Activated CD4-positive, alpha-beta T cell treated with anti-CD3 and anti-CD28 coated beads for 36 hours (primary cell): ENCODE measurements around the gene CDK2. TPM values are rescaled to one million over a fixed set of nuclear protein-coding genes. Genes with fewer than 3 reads are reported as not detected.
"Not testable (repeated sequence)": the region's sequence is repeated elsewhere in the genome, so short reads cannot be mapped to it uniquely, and the experiment has no call there.

ENCODE experiments used
- ATAC-seq: fragments of 200-7000 bp; cut with Tn5 transposase; one replicate; pipeline ENCODE4 v1.10.0; 2021; ENCODE audit warnings: mild to moderate bottlenecking, moderate library complexity
- CTCF ChIA-PET: fragments of 350-600 bp; sonication (Branson Sonifier 250); formaldehyde crosslinking; loops from one replicate; lab custom pipeline; 2021; ENCODE audit warnings: antibody characterized with exemption; lab: Charles Lee
- POLR2A ChIA-PET: fragments of 350-600 bp; sonication (Branson Sonifier 250); formaldehyde crosslinking; loops from one replicate; lab custom pipeline; 2021; ENCODE audit warnings: antibody characterized with exemption, inconsistent platforms; lab: Charles Lee
- DNase-seq: peaks from one replicate; pipeline ENCODE4 v3.0.0-alpha.2; 2020
- H3K27ac Mint-ChIP-seq: one replicate; pipeline ENCODE4 v1.8.0; 2021; ENCODE audit warnings: mixed read lengths
- H3K27me3 Mint-ChIP-seq: one replicate; pipeline ENCODE4 v1.8.0; 2021; ENCODE audit warnings: mixed read lengths
- H3K36me3 Mint-ChIP-seq: one replicate; pipeline ENCODE4 v1.8.0; 2021; ENCODE audit warnings: low read depth, mixed read lengths
- H3K4me1 Mint-ChIP-seq: one replicate; pipeline ENCODE4 v1.8.0; 2021; ENCODE audit warnings: mixed read lengths
- H3K4me3 Mint-ChIP-seq: one replicate; pipeline ENCODE4 v1.8.0; 2021; ENCODE audit warnings: mild to moderate bottlenecking, moderate library complexity, mixed read lengths
- H3K9me3 Mint-ChIP-seq: one replicate; pipeline ENCODE4 v1.8.0; 2021; ENCODE audit warnings: low read depth, mixed read lengths
- intact Hi-C, 2 experiments: fragments of 100-400 bp; cut with DNase I in 1 of 2; cut with micrococcal nuclease in 1 of 2; formaldehyde crosslinking; loops; one replicate each; pipeline versions ENCODE4 v1.14.2 to v1.15.1; 2022 to 2024; cut with DNase I, micrococcal nuclease
- total RNA-seq, 2 experiments: library from RNA; stranded (reverse); gene quantifications; one replicate each; pipeline ENCODE4 v1.2.3, GENCODE V29; 2021

CDK2 gene
- 100 to 1,000 TPM; 104 to 149 TPM for total RNA-seq

DNA sequence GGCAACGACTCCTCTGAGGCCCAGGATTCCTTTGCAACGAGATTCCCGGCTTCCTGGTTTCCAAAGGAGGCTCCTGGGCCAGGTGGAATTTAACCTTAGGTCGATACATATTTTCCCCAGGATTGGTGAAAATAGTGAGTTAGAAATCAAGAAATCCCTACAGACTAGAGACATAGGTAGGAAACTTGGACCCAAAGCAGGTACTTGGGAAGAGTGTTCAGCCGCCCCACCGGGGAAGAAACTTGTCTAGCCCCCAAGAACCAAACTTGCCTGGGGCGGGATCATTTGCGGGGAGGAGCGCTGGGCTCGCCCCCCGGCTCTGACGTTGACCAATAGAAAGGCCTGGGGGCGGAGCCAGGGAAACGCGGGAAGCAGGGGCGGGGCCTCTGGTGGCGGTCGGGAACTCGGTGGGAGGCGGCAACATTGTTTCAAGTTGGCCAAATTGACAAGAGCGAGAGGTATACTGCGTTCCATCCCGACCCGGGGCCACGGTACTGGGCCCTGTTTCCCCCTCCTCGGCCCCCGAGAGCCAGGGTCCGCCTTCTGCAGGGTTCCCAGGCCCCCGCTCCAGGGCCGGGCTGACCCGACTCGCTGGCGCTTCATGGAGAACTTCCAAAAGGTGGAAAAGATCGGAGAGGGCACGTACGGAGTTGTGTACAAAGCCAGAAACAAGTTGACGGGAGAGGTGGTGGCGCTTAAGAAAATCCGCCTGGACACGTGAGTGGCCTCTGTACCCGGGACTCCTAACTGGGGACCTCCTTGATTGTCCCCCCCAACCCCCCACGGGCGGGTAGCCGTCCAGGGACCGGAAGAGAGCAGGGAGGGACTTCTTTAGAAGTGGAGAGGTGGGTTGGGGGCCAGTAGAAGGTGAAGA is at the start of gene CDK2:
Gene CDK2 (plus strand): TSS at position 423 of the 874 bp plus-strand sequence. CDS start 179 bp downstream, at position 602.
- Mint-ChIP-seq H3K36me3 (peaks cover 28% of the 10 kb centered on the region), H3K4me1 (peaks cover 30% of the 10 kb centered on the region), H3K27ac (peak within 1 kb of the TSS; percentile 94), H3K9me3 (no peaks in the 10 kb centered on the region), H3K27me3 (no peaks in the 10 kb centered on the region), H3K4me3 (peak within 1 kb of the TSS; percentile 99)
- intact Hi-C loops, result loop anchor here in 1 of 2 experiments (1.0 to 2.0 kb wide), 2 partner anchors 137 to 150 kb away; partner anchors contain the start of genes DNAJC14 and SARNP
- ATAC-seq, result peak; percentile 98
- POLR2A ChIA-PET, result interaction anchor here (0.7 to 1.0 kb wide), 3 partner anchors 137 to 225 kb away, joined by 3 to 4 read pairs (median 4); partner anchors contain the start of gene PA2G4
- CTCF ChIA-PET, result interaction anchor here (1.6 kb wide), 1 partner anchor 228 kb away, joined by 3 read pairs; no protein-coding TSS in a partner anchor
- peak; percentile 94 for DNase-seq

DNA sequence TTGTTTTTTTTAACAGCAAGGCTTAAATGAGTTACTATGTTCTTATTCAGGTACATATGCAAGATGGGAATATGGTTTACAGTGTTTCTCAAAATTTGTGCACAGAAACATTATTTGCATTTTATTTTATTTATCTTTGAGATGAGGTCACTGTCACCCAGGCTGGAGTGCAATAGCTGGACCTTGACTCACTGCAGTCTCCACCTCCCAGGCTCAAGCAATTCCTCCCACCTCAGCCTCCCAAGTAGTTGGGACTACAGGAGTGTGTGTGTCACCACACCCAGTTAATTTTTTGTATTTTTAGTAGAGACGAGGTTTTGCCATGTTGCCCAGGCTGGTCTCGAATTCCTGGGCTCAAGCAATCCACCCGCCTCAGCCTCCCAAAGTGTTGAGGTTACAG is 47.6 kb upstream of the CDK2 start:
- H3K9me3 Mint-ChIP-seq, H3K27me3 Mint-ChIP-seq, POLR2A ChIA-PET, H3K27ac Mint-ChIP-seq, ATAC-seq, CTCF ChIA-PET, DNase-seq, intact Hi-C loops, H3K4me3 Mint-ChIP-seq: not testable (repeated sequence)
- H3K4me1 Mint-ChIP-seq, result peaks cover 48% of the 10 kb centered on the region
- H3K36me3 Mint-ChIP-seq, result peaks cover 30% of the 10 kb centered on the region

DNA sequence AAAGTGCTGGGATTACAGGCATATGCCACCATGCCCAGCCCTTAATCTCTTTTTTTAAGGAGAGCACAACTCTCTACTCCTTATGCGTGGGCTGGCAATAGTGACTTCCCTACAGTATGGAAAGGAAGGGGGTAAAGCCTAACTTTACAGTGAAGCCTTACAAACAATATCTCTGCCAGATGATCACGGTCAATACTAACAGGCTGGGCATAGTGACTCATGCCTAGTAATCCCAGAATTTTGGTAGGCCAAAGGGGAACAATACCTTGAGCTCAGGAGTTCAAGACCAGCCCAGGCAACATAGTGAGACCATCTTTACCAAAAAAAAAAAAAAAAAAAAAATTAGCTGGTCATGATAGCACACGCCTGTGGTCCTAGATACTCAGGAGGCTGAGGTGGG is 44.5 kb upstream of the CDK2 start:
- no peaks in the 10 kb centered on the region for H3K27me3 Mint-ChIP-seq
- H3K36me3 Mint-ChIP-seq, result peaks cover 35% of the 10 kb centered on the region
- POLR2A ChIA-PET, result interaction anchor here (0.7 kb wide), 1 partner anchor 1176 kb away, joined by 5 read pairs; no protein-coding TSS in a partner anchor

DNA sequence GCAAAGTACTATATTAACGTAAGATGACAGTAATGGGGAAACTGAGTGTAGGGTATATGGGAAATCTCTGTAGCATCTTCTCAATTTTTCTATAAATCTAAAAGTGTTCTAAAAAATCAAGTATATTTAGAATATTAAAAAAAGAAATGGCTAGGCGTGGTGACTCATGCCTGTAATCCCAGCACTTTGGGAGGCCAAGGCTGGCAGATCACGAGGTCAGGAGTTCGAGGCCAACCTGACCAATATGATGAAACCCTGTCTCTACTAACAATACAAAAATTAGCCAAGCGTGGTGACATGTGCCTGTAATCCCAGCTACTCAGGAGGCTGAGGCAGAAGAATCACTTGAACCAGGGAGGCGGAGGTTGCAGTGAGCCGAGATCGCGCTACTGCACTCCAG is 43.0 kb upstream of the CDK2 start:
- H3K27ac Mint-ChIP-seq, result peak overlapping the region; percentile 83
- CTCF ChIA-PET, result interaction anchor here (0.7 to 1.7 kb wide), 2 partner anchors 17 to 180 kb away, joined by 3 to 6 read pairs; no protein-coding TSS in a partner anchor
- not testable (repeated sequence) for ATAC-seq, H3K4me3 Mint-ChIP-seq, H3K27me3 Mint-ChIP-seq, H3K9me3 Mint-ChIP-seq, DNase-seq
- POLR2A ChIA-PET, result interaction anchor here (0.6 kb wide), 1 partner anchor 106 kb away, joined by 4 read pairs; no protein-coding TSS in a partner anchor
- peaks cover 40% of the 10 kb centered on the region for H3K4me1 Mint-ChIP-seq
- peaks cover 42% of the 10 kb centered on the region for H3K36me3 Mint-ChIP-seq
- intact Hi-C loops, result loop anchor here in 1 of 2 experiments (10.0 kb wide), 1 partner anchor 711 kb away; the partner anchor contains the start of gene BAZ2A

More for the DNA sequence above, 44.5 kb upstream of the CDK2 start:
- Mint-ChIP-seq H3K9me3 (no peaks in the 10 kb centered on the region), H3K4me1 (peaks cover 40% of the 10 kb centered on the region), H3K4me3 (no peak overlapping the region), H3K27ac (peak overlapping the region; percentile 67)
- ATAC-seq, result no peak
- intact Hi-C loops, result loop anchor here in 1 of 2 experiments (10.0 kb wide), 1 partner anchor 713 kb away; the partner anchor contains the start of gene BAZ2A
- CTCF ChIA-PET, result interaction anchor here (0.6 to 1.2 kb wide), 3 partner anchors 37 to 266 kb away, joined by 3 to 4 read pairs (median 3); no protein-coding TSS in a partner anchor
- no peak for DNase-seq

DNA sequence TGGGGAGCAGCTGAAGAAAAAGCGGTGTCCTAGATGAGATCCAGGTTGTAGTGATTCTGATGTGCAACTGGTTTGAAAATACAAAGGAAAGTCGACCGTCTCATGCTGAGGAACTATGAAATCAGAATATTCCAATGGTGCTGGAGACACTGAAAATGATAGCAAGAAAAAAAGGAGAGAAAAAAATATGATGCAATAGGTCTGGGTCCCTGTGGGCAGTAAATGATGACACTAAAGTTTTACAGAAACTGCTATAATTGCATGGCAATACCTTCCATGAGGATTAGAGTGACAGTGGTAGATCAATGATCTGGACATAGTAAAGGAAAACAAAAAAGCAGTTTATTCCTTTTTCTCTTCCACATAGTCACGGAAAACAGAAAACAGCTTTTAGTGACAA is 41.3 kb upstream of the CDK2 start:
- CTCF ChIA-PET, result interaction anchor here (0.8 to 4.9 kb wide), 15 partner anchors 8 to 200 kb away, joined by 3 to 32 read pairs (median 5); partner anchors contain the start of gene DNAJC14
- Mint-ChIP-seq H3K4me1 (peaks cover 53% of the 10 kb centered on the region), H3K4me3 (peak overlapping the region; percentile 100), H3K27ac (peak overlapping the region; percentile 95), H3K27me3 (no peaks in the 10 kb centered on the region), H3K36me3 (peaks cover 42% of the 10 kb centered on the region), H3K9me3 (no peaks in the 10 kb centered on the region)
- POLR2A ChIA-PET, result interaction anchor here (0.7 to 2.4 kb wide), 3 partner anchors 10 to 171 kb away, joined by 3 to 12 read pairs (median 5); partner anchors contain the start of gene DNAJC14
- DNase-seq (no peak), ATAC-seq (no peak)
- intact Hi-C loops, result loop anchor here (1.0 to 10.0 kb wide), 6 partner anchors 177 to 1827 kb away; partner anchors contain the start of genes BAZ2A (in 1 of the 2), CDK4 (in 1 of the 2), NABP2 (in 1 of the 2) and PA2G4 (in 1 of the 2)

DNA sequence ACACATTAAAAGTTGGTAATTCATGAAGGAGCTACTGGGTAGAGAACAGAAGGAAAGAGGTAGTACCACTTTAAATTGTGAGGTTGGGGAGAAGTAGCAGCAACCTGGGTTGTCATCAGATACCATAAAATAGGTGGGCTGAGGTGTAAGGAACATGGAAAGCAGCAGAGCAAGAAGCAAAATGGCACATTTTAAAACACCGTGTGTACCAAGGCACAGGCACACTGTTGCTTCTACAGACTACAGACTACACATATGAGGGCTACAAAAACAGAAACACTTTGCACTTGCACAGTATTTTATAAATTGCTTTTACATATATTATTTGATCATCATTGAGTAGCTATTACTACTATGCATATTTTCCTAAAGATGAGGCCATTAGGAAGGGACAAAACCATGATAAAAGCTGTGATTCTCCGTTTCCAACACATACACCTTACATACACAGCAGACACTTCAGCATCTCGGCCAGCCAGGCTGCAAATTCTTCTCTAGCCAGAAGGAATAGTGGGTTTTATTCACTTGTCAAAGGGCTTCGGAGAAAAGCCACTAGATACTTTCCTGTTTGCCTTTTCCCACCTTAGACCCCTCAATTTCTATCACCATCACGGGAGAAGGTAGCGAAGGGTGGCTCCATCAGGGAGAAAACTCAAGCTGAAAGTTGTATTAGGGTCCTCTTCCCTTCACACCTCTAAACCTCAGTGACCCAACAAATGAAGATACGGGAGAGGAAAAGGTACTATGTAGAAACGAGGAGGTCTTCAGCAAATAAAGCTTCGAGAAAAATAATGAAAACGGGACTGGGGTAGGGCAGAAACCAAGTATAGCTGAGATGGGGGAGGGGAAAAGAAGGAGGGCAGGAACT is 40.5 kb upstream of the CDK2 start:
- no peak for ATAC-seq
- Mint-ChIP-seq H3K9me3 (no peaks in the 10 kb centered on the region), H3K4me3 (peak overlapping the region; percentile 100), H3K27ac (peak overlapping the region; percentile 95), H3K36me3 (peaks cover 42% of the 10 kb centered on the region), H3K27me3 (no peaks in the 10 kb centered on the region), H3K4me1 (peaks cover 53% of the 10 kb centered on the region)
- CTCF ChIA-PET, result interaction anchor here (0.5 to 4.9 kb wide), 24 partner anchors 10 to 203 kb away, joined by 3 to 32 read pairs (median 4); partner anchors contain the start of genes DNAJC14, ESYT1, ORMDL2 and RAB5B
- intact Hi-C loops, result loop anchor here (1.0 to 10.0 kb wide), 11 partner anchors 15 to 1826 kb away; partner anchors contain the start of genes BAZ2A (in 1 of the 2), CDK4 (in 1 of the 2), DNAJC14 (in 1 of the 2) and MYL6B (in 1 of the 2)
- POLR2A ChIA-PET, result interaction anchor here (0.7 to 2.4 kb wide), 4 partner anchors 96 to 187 kb away, joined by 3 to 12 read pairs (median 5); partner anchors contain the start of genes DNAJC14, ORMDL2 and SARNP
- DNase-seq, result peak; percentile 40

DNA sequence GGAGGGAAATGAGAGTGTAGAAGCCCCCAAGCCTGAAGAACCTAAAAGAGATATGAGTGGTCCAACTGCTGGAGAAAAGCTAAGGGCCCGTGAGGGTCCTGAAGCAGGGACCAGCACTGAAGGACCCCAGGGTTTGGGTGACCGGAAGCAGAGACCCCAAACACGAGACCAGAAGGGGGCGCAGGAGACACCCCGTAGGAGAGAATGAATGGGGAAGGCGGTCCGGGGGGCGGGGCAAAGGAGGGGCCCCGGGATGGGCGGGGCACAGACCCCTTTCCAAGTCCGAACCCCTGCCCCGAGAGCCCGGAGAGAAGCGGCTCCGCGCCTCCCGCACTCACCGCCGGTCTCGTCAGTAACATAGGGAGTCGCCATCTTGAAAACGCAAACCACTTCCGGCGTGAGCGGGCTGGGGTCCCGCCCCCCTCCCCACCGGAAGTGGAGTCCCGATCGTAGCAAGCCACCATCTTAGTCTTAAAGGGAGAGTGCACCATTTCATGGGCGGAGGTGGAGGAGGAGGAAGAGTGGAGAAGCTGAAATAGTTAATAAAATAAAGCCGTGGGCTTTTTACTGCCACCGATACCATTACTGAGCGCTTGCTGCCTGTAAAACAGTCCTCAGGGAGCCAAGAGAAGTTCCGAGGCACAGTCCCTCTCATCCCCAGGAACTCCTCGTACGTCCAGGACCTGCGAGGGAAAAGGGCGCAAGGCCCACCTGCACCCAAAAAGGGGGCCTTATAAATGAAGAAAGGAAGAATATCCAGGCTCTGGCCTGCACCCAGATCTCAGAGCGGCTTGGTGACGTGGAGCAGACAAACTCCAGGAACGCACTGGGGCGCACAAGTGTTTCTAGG is 39.7 kb upstream of the CDK2 start:
- intact Hi-C loops, result loop anchor here (1.0 to 10.0 kb wide), 16 partner anchors 14 to 1825 kb away; partner anchors contain the start of genes DNAJC14 (in 2 of the 2), PA2G4 (in 2 of the 2), BAZ2A (in 1 of the 2) and CD63 (in 1 of the 2)
- Mint-ChIP-seq H3K4me3 (peak overlapping the region; percentile 100), H3K36me3 (peaks cover 46% of the 10 kb centered on the region), H3K27ac (peak overlapping the region; percentile 95), H3K9me3 (no peaks in the 10 kb centered on the region), H3K27me3 (no peaks in the 10 kb centered on the region), H3K4me1 (peaks cover 48% of the 10 kb centered on the region)
- DNase-seq (peak; percentile 97), ATAC-seq (peak; percentile 40)
- ChIA-PET CTCF (interaction anchor here (0.6 to 4.9 kb wide), 23 partner anchors 9 to 204 kb away, joined by 3 to 32 read pairs (median 4); partner anchors contain the start of genes DNAJC14, ESYT1, ORMDL2 and RAB5B), POLR2A (interaction anchor here (0.9 to 2.4 kb wide), 2 partner anchors 97 to 109 kb away, joined by 7 to 12 read pairs; partner anchors contain the start of genes DNAJC14, ORMDL2 and SARNP)

DNA sequence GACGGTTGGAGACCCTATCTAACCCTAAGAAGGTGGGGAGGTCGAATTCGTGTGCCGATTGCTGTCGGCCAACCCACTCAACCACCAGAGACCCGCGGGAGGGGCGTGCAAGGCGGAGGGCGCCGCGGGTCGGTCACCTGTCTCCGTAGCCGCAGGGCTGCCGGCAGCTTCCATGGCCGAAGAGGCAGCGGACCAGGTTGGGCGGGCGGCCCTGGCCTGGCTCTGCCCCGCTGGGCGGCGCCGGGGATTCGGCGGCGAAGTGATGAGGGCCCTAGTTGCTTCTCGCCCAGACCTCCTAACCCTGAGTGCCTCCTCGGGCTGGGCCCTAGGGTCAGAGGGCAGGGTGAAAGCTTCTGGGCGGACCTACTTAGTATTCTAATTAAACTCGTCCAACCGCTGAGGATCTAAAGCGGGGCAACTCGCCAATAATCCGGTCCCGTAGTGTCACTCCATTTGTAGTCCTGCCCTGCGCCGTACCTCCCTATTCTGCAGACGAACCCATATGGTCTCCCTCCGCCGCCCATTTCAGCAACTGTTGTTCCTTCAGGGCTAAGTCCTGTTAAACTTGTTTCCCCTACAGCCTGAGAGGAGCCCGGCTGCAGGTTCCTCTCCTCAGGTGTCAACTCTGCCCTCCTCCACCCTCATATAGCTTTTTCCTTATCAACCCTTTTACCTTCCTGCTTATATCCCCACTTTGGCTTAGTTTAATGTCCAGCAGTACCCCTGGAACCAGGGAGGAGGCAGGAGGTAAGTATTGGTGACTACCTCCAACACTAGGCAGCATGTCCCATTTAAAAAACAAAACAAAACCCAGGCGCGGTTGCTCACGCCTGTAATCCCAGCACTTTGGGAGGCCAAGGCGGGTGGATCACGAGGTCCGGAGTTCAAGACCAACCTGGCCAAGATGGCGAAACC is 38.8 kb upstream of the CDK2 start, which contains the start of gene PYM1:
Gene PYM1 (minus strand): TSS at position 307 of the 915 bp plus-strand sequence. CDS start 133 bp downstream, at position 174.
- peak within 1 kb of the TSS; percentile 100 for H3K4me3 Mint-ChIP-seq
- DNase-seq (peak; percentile 84), ATAC-seq (peak; percentile 13)
- CTCF ChIA-PET, result interaction anchor here (0.7 to 4.9 kb wide), 9 partner anchors 8 to 211 kb away, joined by 3 to 32 read pairs (median 4); partner anchors contain the start of genes ORMDL2 and SARNP
- intact Hi-C loops, result loop anchor here (1.0 to 10.0 kb wide), 19 partner anchors 13 to 1824 kb away; partner anchors contain the start of genes PA2G4 (in 2 of the 2), BAZ2A (in 1 of the 2), CBX5 (in 1 of the 2) and CD63 (in 1 of the 2)
- no peaks in the 10 kb centered on the region for H3K27me3 Mint-ChIP-seq
- H3K4me1 Mint-ChIP-seq, result peaks cover 43% of the 10 kb centered on the region
- H3K27ac Mint-ChIP-seq, result peak within 1 kb of the TSS; percentile 99
- peaks cover 47% of the 10 kb centered on the region for H3K36me3 Mint-ChIP-seq
- POLR2A ChIA-PET, result interaction anchor here (0.6 to 0.9 kb wide), 3 partner anchors 46 to 103 kb away, joined by 3 to 4 read pairs (median 3); partner anchors contain the start of gene RAB5B
- no peaks in the 10 kb centered on the region for H3K9me3 Mint-ChIP-seq
